Natural killer cell (primary cell): ENCODE measurements around the gene UBTD1. TPM values are rescaled to one million over a fixed set of nuclear protein-coding genes. Genes with fewer than 3 reads are reported as not detected.

Experiments used
- ATAC-seq, 3 donors: fragments of 150-1000 bp in 2 of 3; fragments of 200-7000 bp in 1 of 3; cut with Tn5 transposase; 1 replicate in 1 of 3; 2 replicates in 2 of 3; pipeline ENCODE4 v1.10.0; 2021; ENCODE audit warnings: mild to moderate bottlenecking in 2 of 3, moderate library complexity in 2 of 3
- DNase-seq, 2 donors: peaks; one replicate each; pipeline versions ENCODE4 v3.0.0 to v3.0.0-alpha.2; 2013 to 2021; ENCODE audit warnings: mixed read lengths in 1 of 2
- H3K27ac ChIP-seq: one replicate; pipeline ENCODE4 v1.5.1; 2013; ENCODE audit warnings: mild to moderate bottlenecking, low read length
- H3K27me3 ChIP-seq: one replicate; pipeline ENCODE4 v1.6.1; 2013; ENCODE audit warnings: low read length; ENCODE audit not compliant: control insufficient read depth, insufficient read depth
- H3K36me3 ChIP-seq: one replicate; pipeline ENCODE4 v1.6.1; 2013; ENCODE audit warnings: low read length; ENCODE audit not compliant: control insufficient read depth, insufficient read depth
- H3K4me1 ChIP-seq: one replicate; pipeline ENCODE4 v1.6.1; 2013; ENCODE audit warnings: low read length; ENCODE audit not compliant: control insufficient read depth, insufficient read depth
- H3K4me3 ChIP-seq: one replicate; pipeline ENCODE4 v1.5.1; 2013; ENCODE audit warnings: low read length
- H3K9me3 ChIP-seq: one replicate; pipeline ENCODE4 v1.6.1; 2013; ENCODE audit warnings: low read length; ENCODE audit not compliant: control insufficient read depth, insufficient read depth
- H3K27ac Mint-ChIP-seq, 2 donors: one replicate each; pipeline ENCODE4 v1.8.0; 2022; ENCODE audit warnings: mild to moderate bottlenecking in 2 of 2, mixed read lengths in 2 of 2, moderate library complexity in 1 of 2
- H3K27me3 Mint-ChIP-seq, 2 donors: one replicate each; pipeline ENCODE4 v1.8.0; 2022; ENCODE audit warnings: low read depth in 2 of 2, mixed read lengths in 2 of 2
- H3K36me3 Mint-ChIP-seq: one replicate; pipeline ENCODE4 v1.8.0; 2022; ENCODE audit warnings: mixed read lengths
- H3K4me1 Mint-ChIP-seq, 2 donors: one replicate each; pipeline ENCODE4 v1.8.0; 2022; ENCODE audit warnings: mixed read lengths in 2 of 2
- H3K4me3 Mint-ChIP-seq: one replicate; pipeline ENCODE4 v1.8.0; 2022; ENCODE audit warnings: mild to moderate bottlenecking, moderate library complexity, mixed read lengths
- H3K9me3 Mint-ChIP-seq, 2 donors: one replicate each; pipeline ENCODE4 v1.8.0; 2022; ENCODE audit warnings: mixed read lengths in 2 of 2
- CTCF ChIP-seq: fragments of 200-600 bp; IDR thresholded peaks from one replicate; pipeline ENCODE4 v1.8.0; 2022; ENCODE audit warnings: antibody characterized with exemption
- WGBS: methylation state at CpG from one replicate; pipeline ENCODE4 v1.1.7; 2013; ENCODE audit warnings: missing lambda C conversion rate; ENCODE audit not compliant: insufficient coverage; 5-methylcytosine and 5-hydroxymethylcytosine counted together
- intact Hi-C: fragments of 100-400 bp; cut with micrococcal nuclease; formaldehyde crosslinking; loops from one replicate; pipeline ENCODE4 v1.14.2; 2022
- total RNA-seq, 4 donors: library from RNA; stranded (reverse); fragments of 120-200 nt in 1 of 4; gene quantifications; one replicate each; pipeline versions ENCODE4 v1.2.3 to v1.2.4, GENCODE V29; 2013 to 2022

Gene UBTD1
- total RNA-seq, 3 donors from 2014 or later (not counting 1 experiment from before 2014, with no cell fraction given) = 0.70 to 1.1 (median 0.75) TPM

GRCh38 chr10:97517096-97517750 is 18.5 kb downstream of the UBTD1 start:
- ATAC-seq = no peak
- whole genome bisulfite sequencing = 92% methylated on average over 15 of the region's 15 CpGs
- TF ChIP-seq CTCF = no peak

GRCh38 chr10:97517778-97518300 is 19.1 kb downstream of the UBTD1 start:
- H3K36me3 Mint-ChIP-seq = no peaks in the 10 kb centered on the region

More at GRCh38 chr10:97517096-97517750, 18.5 kb downstream of the UBTD1 start:
- H3K27ac ChIP-seq = no peak overlapping the region
- intact Hi-C loops = no loop called here
- no peak overlapping the region for H3K4me3 ChIP-seq
- Mint-ChIP-seq H3K9me3 (no peaks in the 10 kb centered on the region), H3K27me3 (peaks cover 7 to 22% of the 10 kb centered on the region in 2 donors), H3K27ac (no peak overlapping the region), H3K4me3 (no peak overlapping the region), H3K4me1 (peaks cover 0 to 4% of the 10 kb centered on the region in 2 donors), H3K36me3 (no peaks in the 10 kb centered on the region)
- H3K9me3 ChIP-seq = no peaks in the 10 kb centered on the region
- H3K27me3 ChIP-seq = no peaks in the 10 kb centered on the region
- DNase-seq = no peak
- no peaks in the 10 kb centered on the region for H3K36me3 ChIP-seq
- H3K4me1 ChIP-seq = no peaks in the 10 kb centered on the region

GRCh38 chr10:97518301-97519043 is 19.7 kb downstream of the UBTD1 start:
- no peaks in the 10 kb centered on the region for H3K36me3 Mint-ChIP-seq
- H3K36me3 ChIP-seq = no peaks in the 10 kb centered on the region
- H3K27ac Mint-ChIP-seq = no peak overlapping the region
- intact Hi-C loops = no loop called here
- H3K4me1 ChIP-seq = no peaks in the 10 kb centered on the region
- TF ChIP-seq CTCF = no peak
- 51% methylated on average over 10 of the region's 10 CpGs for WGBS
- H3K27ac ChIP-seq = no peak overlapping the region
- no peaks in the 10 kb centered on the region for H3K27me3 ChIP-seq
- ATAC-seq (no peak), DNase-seq (no peak)
- H3K4me1 Mint-ChIP-seq = peaks cover 0 to 4% of the 10 kb centered on the region in 2 donors
- H3K9me3 Mint-ChIP-seq = no peaks in the 10 kb centered on the region
- H3K27me3 Mint-ChIP-seq = peaks cover 7 to 25% of the 10 kb centered on the region in 2 donors
- no peak overlapping the region for H3K4me3 Mint-ChIP-seq
- H3K9me3 ChIP-seq = no peaks in the 10 kb centered on the region
- no peak overlapping the region for H3K4me3 ChIP-seq

More at GRCh38 chr10:97517778-97518300, 19.1 kb downstream of the UBTD1 start:
- no peak for ATAC-seq
- H3K4me3 ChIP-seq = no peak overlapping the region
- H3K4me1 ChIP-seq = no peaks in the 10 kb centered on the region
- Mint-ChIP-seq H3K4me1 (peaks cover 0 to 4% of the 10 kb centered on the region in 2 donors), H3K9me3 (no peaks in the 10 kb centered on the region), H3K4me3 (no peak overlapping the region), H3K27me3 (peaks cover 7 to 23% of the 10 kb centered on the region in 2 donors), H3K27ac (no peak overlapping the region)
- intact Hi-C loops = no loop called here
- no peak overlapping the region for H3K27ac ChIP-seq
- H3K36me3 ChIP-seq = no peaks in the 10 kb centered on the region
- DNase-seq = no peak
- no peaks in the 10 kb centered on the region for H3K9me3 ChIP-seq
- no peaks in the 10 kb centered on the region for H3K27me3 ChIP-seq
- TF ChIP-seq CTCF = no peak
- WGBS = 65% methylated on average over 6 of the region's 6 CpGs
